Activated CD8-positive, alpha-beta T cell treated with anti-CD3 and anti-CD28 coated beads, Interleukin-2, amount 10 ng/mL, durations not matched to agents 7 days and 5 days (primary cell): ENCODE measurements around the gene GNLY. TPM values are rescaled to one million over a fixed set of nuclear protein-coding genes. Genes with fewer than 3 reads are reported as not detected.
"Not testable (repeated sequence)": the region's sequence is repeated elsewhere in the genome, so short reads cannot be mapped to it uniquely, and the experiment has no call there.

ENCODE experiments used
- ATAC-seq: fragments of 150-1000 bp; cut with Tn5 transposase; one replicate; pipeline ENCODE4 v1.10.0; 2021; ENCODE audit warnings: moderate library complexity
- CTCF ChIA-PET: fragments of 350-600 bp; sonication (Branson Sonifier 250); formaldehyde crosslinking; loops from one replicate; lab custom pipeline; 2021; ENCODE audit warnings: antibody characterized with exemption; lab: Charles Lee
- POLR2A ChIA-PET: fragments of 350-600 bp; sonication (Branson Sonifier 250); formaldehyde crosslinking; loops from one replicate; lab custom pipeline; 2021; ENCODE audit warnings: antibody characterized with exemption; lab: Charles Lee
- DNase-seq: peaks from one replicate; pipeline ENCODE4 v3.0.0-alpha.2; 2020
- H3K27ac Mint-ChIP-seq: one replicate; pipeline ENCODE4 v1.8.0; 2021; ENCODE audit warnings: mild to moderate bottlenecking, mixed read lengths
- H3K27me3 Mint-ChIP-seq: one replicate; pipeline ENCODE4 v1.8.0; 2021; ENCODE audit warnings: low read depth, mixed read lengths
- H3K36me3 Mint-ChIP-seq: one replicate; pipeline ENCODE4 v1.8.0; 2021; ENCODE audit warnings: low read depth, mixed read lengths
- H3K4me1 Mint-ChIP-seq: one replicate; pipeline ENCODE4 v1.8.0; 2021; ENCODE audit warnings: low read depth, mixed read lengths
- H3K4me3 Mint-ChIP-seq: one replicate; pipeline ENCODE4 v1.8.0; 2021; ENCODE audit warnings: mild to moderate bottlenecking, mixed read lengths
- H3K9me3 Mint-ChIP-seq: one replicate; pipeline ENCODE4 v1.8.0; 2022; ENCODE audit warnings: mixed read lengths; ENCODE audit not compliant: insufficient read depth
- total RNA-seq, 2 experiments: library from RNA; stranded (reverse); gene quantifications; one replicate each; pipeline ENCODE4 v1.2.3, GENCODE V29; 2021

Gene GNLY
- total RNA-seq, 2 experiments from 2014 or later, result 136 to 143 TPM

GRCh38 chr2:85655961-85656417 is 38.2 kb upstream of the GNLY start:
- ChIA-PET CTCF (interaction anchor here (5.2 kb wide), 1 partner anchor 19 kb away, joined by 36 read pairs; no protein-coding TSS in a partner anchor), POLR2A (no interaction called here)
- no peaks in the 10 kb centered on the region for H3K27me3 Mint-ChIP-seq
- peak overlapping the region; percentile 22 for H3K27ac Mint-ChIP-seq
- H3K4me3 Mint-ChIP-seq, result no peak overlapping the region
- DNase-seq (no peak), ATAC-seq (no peak)
- no peaks in the 10 kb centered on the region for H3K9me3 Mint-ChIP-seq
- peaks cover 32% of the 10 kb centered on the region for H3K36me3 Mint-ChIP-seq
- H3K4me1 Mint-ChIP-seq, result peaks cover 25% of the 10 kb centered on the region

GRCh38 chr2:85656468-85656867 is 37.7 kb upstream of the GNLY start:
- peaks cover 29% of the 10 kb centered on the region for H3K36me3 Mint-ChIP-seq
- H3K9me3 Mint-ChIP-seq, result no peaks in the 10 kb centered on the region
- no peak overlapping the region for H3K4me3 Mint-ChIP-seq
- DNase-seq (no peak), ATAC-seq (no peak)
- POLR2A ChIA-PET, result no interaction called here
- H3K27me3 Mint-ChIP-seq, result no peaks in the 10 kb centered on the region
- peaks cover 25% of the 10 kb centered on the region for H3K4me1 Mint-ChIP-seq
- no peak overlapping the region for H3K27ac Mint-ChIP-seq
- CTCF ChIA-PET, result interaction anchor here (0.9 to 5.2 kb wide), 3 partner anchors 20 to 432 kb away, joined by 3 to 36 read pairs (median 4); no protein-coding TSS in a partner anchor

GRCh38 chr2:85657399-85657798 is 36.8 kb upstream of the GNLY start:
- H3K4me3 Mint-ChIP-seq, H3K9me3 Mint-ChIP-seq, H3K27ac Mint-ChIP-seq, H3K27me3 Mint-ChIP-seq, POLR2A ChIA-PET, DNase-seq, ATAC-seq: not testable (repeated sequence)
- Mint-ChIP-seq H3K36me3 (peaks cover 25% of the 10 kb centered on the region), H3K4me1 (peaks cover 25% of the 10 kb centered on the region)
- CTCF ChIA-PET, result interaction anchor here (0.9 to 5.2 kb wide), 7 partner anchors 21 to 431 kb away, joined by 3 to 36 read pairs (median 3); no protein-coding TSS in a partner anchor

GRCh38 chr2:85659324-85659981 is 34.7 kb upstream of the GNLY start:
- no peaks in the 10 kb centered on the region for H3K27me3 Mint-ChIP-seq
- peaks cover 14% of the 10 kb centered on the region for H3K36me3 Mint-ChIP-seq
- DNase-seq (peak; percentile 36), ATAC-seq (peak; percentile 34)
- no peaks in the 10 kb centered on the region for H3K9me3 Mint-ChIP-seq
- ChIA-PET POLR2A (interaction anchor here (0.9 to 1.1 kb wide), 2 partner anchors 24 to 48 kb away, joined by 3 to 4 read pairs; no protein-coding TSS in a partner anchor), CTCF (interaction anchor here (0.7 to 5.2 kb wide), 9 partner anchors 9 to 394 kb away, joined by 3 to 36 read pairs (median 6); no protein-coding TSS in a partner anchor)
- H3K4me3 Mint-ChIP-seq, result no peak overlapping the region
- no peak overlapping the region for H3K27ac Mint-ChIP-seq
- H3K4me1 Mint-ChIP-seq, result peaks cover 21% of the 10 kb centered on the region

- H3K4me3 Mint-ChIP-seq, H3K9me3 Mint-ChIP-seq, DNase-seq, H3K27me3 Mint-ChIP-seq, H3K27ac Mint-ChIP-seq, POLR2A ChIA-PET, ATAC-seq: not testable (repeated sequence)
- Mint-ChIP-seq H3K4me1 (peaks cover 21% of the 10 kb centered on the region), H3K36me3 (peaks cover 12% of the 10 kb centered on the region)
- CTCF ChIA-PET, result interaction anchor here (1.6 to 5.2 kb wide), 3 partner anchors 10 to 153 kb away, joined by 8 to 36 read pairs (median 19); no protein-coding TSS in a partner anchor
These were observed 33.9 kb upstream of the GNLY start for GRCh38 chr2:85660301-85660700.

- Mint-ChIP-seq H3K4me3 (no peak overlapping the region), H3K4me1 (peaks cover 19% of the 10 kb centered on the region), H3K27ac (no peak overlapping the region), H3K9me3 (no peaks in the 10 kb centered on the region), H3K27me3 (no peaks in the 10 kb centered on the region), H3K36me3 (peaks cover 12% of the 10 kb centered on the region)
- CTCF ChIA-PET, result interaction anchor here (3.1 to 5.2 kb wide), 2 partner anchors 11 to 24 kb away, joined by 19 to 36 read pairs; no protein-coding TSS in a partner anchor
- POLR2A ChIA-PET, result no interaction called here
- no peak for ATAC-seq
- DNase-seq, result no peak
These were observed 33.4 kb upstream of the GNLY start for GRCh38 chr2:85660725-85661124.

GRCh38 chr2:85661139-85661858 is 32.9 kb upstream of the GNLY start:
- Mint-ChIP-seq H3K4me3 (no peak overlapping the region), H3K4me1 (peaks cover 14% of the 10 kb centered on the region), H3K27ac (no peak overlapping the region), H3K27me3 (no peaks in the 10 kb centered on the region), H3K36me3 (peaks cover 7% of the 10 kb centered on the region), H3K9me3 (no peaks in the 10 kb centered on the region)
- CTCF ChIA-PET, result interaction anchor here (1.2 to 3.1 kb wide), 2 partner anchors 11 to 12 kb away, joined by 3 to 19 read pairs; no protein-coding TSS in a partner anchor
- DNase-seq (no peak), ATAC-seq (no peak)
- POLR2A ChIA-PET, result no interaction called here

- Mint-ChIP-seq H3K27me3 (no peaks in the 10 kb centered on the region), H3K27ac (peak overlapping the region; percentile 2), H3K9me3 (no peaks in the 10 kb centered on the region), H3K4me3 (no peak overlapping the region), H3K4me1 (peaks cover 12% of the 10 kb centered on the region), H3K36me3 (peaks cover 2% of the 10 kb centered on the region)
- ATAC-seq (no peak), DNase-seq (no peak)
- CTCF ChIA-PET, result interaction anchor here (0.8 to 1.7 kb wide), 3 partner anchors 14 to 44 kb away, joined by 3 to 4 read pairs (median 3); no protein-coding TSS in a partner anchor
- POLR2A ChIA-PET, result no interaction called here
These were observed 31.1 kb upstream of the GNLY start for GRCh38 chr2:85662899-85663593.

GRCh38 chr2:85663594-85664565 is 30.3 kb upstream of the GNLY start:
- ChIA-PET POLR2A (no interaction called here), CTCF (interaction anchor here (0.8 to 1.7 kb wide), 3 partner anchors 27 to 164 kb away, joined by 3 to 4 read pairs (median 3); no protein-coding TSS in a partner anchor)
- DNase-seq, result no peak
- no peaks in the 10 kb centered on the region for H3K36me3 Mint-ChIP-seq
- peak overlapping the region; percentile 2 for H3K27ac Mint-ChIP-seq
- no peaks in the 10 kb centered on the region for H3K27me3 Mint-ChIP-seq
- no peak overlapping the region for H3K4me3 Mint-ChIP-seq
- H3K4me1 Mint-ChIP-seq, result peaks cover 7% of the 10 kb centered on the region
- no peaks in the 10 kb centered on the region for H3K9me3 Mint-ChIP-seq
- no peak for ATAC-seq

- no peak overlapping the region for H3K4me3 Mint-ChIP-seq
- H3K36me3 Mint-ChIP-seq, result no peaks in the 10 kb centered on the region
- H3K27ac Mint-ChIP-seq, result no peak overlapping the region
- H3K9me3 Mint-ChIP-seq, result no peaks in the 10 kb centered on the region
- POLR2A ChIA-PET, result interaction anchor here (0.6 kb wide), 1 partner anchor 103 kb away, joined by 3 read pairs; no protein-coding TSS in a partner anchor
- H3K4me1 Mint-ChIP-seq, result peaks cover under 1% of the 10 kb centered on the region
- CTCF ChIA-PET, result interaction anchor here (1.3 kb wide), 1 partner anchor 162 kb away, joined by 3 read pairs; no protein-coding TSS in a partner anchor
- no peak for ATAC-seq
- H3K27me3 Mint-ChIP-seq, result no peaks in the 10 kb centered on the region
- DNase-seq, result no peak
These were observed 28.8 kb upstream of the GNLY start for GRCh38 chr2:85665264-85665937.
